Measurements from ENCODE around the gene RIPPLY3.

RIPPLY3 gene

GRCh38 chr21:36962098-36962780 lies 44.3 kb upstream of the RIPPLY3 start:
- peaks cover 15 to 25% of the 10 kb centered on the region in 2 experiments for H3K36me3 ChIP-seq (ENCODE audit: control insufficient read depth in 2 of 2, insufficient read depth in 1 of 2, low read length in 2 of 2)
- CTCF ChIA-PET = no interaction called here
- H3K27ac ChIP-seq (ENCODE audit: extremely low read depth, low read depth, low read length) = no peak overlapping the region
- POLR2A ChIA-PET = interaction anchor here (1.0 kb wide), 1 partner anchor 45 kb away, joined by 4 read pairs; no protein-coding TSS in a partner anchor
- H3K4me1 ChIP-seq (ENCODE audit: control insufficient read depth, insufficient read depth, low read length) = peaks cover 8% of the 10 kb centered on the region; the same call in 1 of the 2 replicates
- TF ChIP-seq YY2 (tag by site-specific recombination; IDR thresholded peaks at IDR 0.05) (no peak), ZNF157 (tag by site-specific recombination; IDR thresholded peaks at IDR 0.05) (no peak), ZBTB20 (tag by site-specific recombination; IDR thresholded peaks at IDR 0.05) (no peak), ZNF394 (tag by site-specific recombination; IDR thresholded peaks at IDR 0.05; ENCODE audit: borderline replicate concordance) (no peak), ZNF280C (tag by site-specific recombination; IDR thresholded peaks at IDR 0.05) (no peak), ZNF18 (tag by site-specific recombination; IDR thresholded peaks at IDR 0.05) (no peak), ZNF623 (tag by site-specific recombination; IDR thresholded peaks at IDR 0.05) (no peak), MEIS1 (CRISPR knock-in tag; IDR thresholded peaks at IDR 0.05; ENCODE audit: borderline replicate concordance) (no peak), ZNF274 (IDR thresholded peaks at IDR 0.05; ENCODE audit: low read length) (no peak), ZNF274 (tag by site-specific recombination; IDR thresholded peaks at IDR 0.05; ENCODE audit: borderline replicate concordance) (no peak), ZBTB1 (tag by site-specific recombination; IDR thresholded peaks at IDR 0.05) (no peak), ZNF221 (tag by site-specific recombination; IDR thresholded peaks at IDR 0.05; ENCODE audit: borderline replicate concordance) (no peak), ZFHX2 (tag by site-specific recombination; conservative IDR thresholded peaks at IDR 0.05) (peak; percentile 47), BCL11B (tag by site-specific recombination; IDR thresholded peaks at IDR 0.05; ENCODE audit: low read depth) (no peak), BCL6B (tag by site-specific recombination; IDR thresholded peaks at IDR 0.05) (no peak), EGR2 (tag by site-specific recombination; IDR thresholded peaks at IDR 0.05; ENCODE audit: low read depth) (peak; percentile 52; the same call in 1 of the 2 replicates), ZNF16 (tag by site-specific recombination; IDR thresholded peaks at IDR 0.05; ENCODE audit: low read depth) (no peak)
- H3K9me3 ChIP-seq (ENCODE audit: control insufficient read depth, insufficient read depth, low read depth, low read length) = no peaks in the 10 kb centered on the region
- no peak overlapping the region for H3K4me3 ChIP-seq (ENCODE audit: low read depth, low read length)

GRCh38 chr21:36964398-36964797 lies 42.1 kb upstream of the RIPPLY3 start:
- TF ChIP-seq ZNF626 (tag by site-specific recombination; IDR thresholded peaks at IDR 0.05) (no peak), ELK4 (IDR thresholded peaks at IDR 0.05; ENCODE audit: borderline replicate concordance, low read depth, low read length) (no peak), GLIS1 (tag by site-specific recombination; IDR thresholded peaks at IDR 0.05) (no peak), ZNF791 (tag by site-specific recombination; IDR thresholded peaks at IDR 0.05) (no peak), ZNF76 (tag by site-specific recombination; IDR thresholded peaks at IDR 0.05; ENCODE audit: borderline replicate concordance, low read depth) (no peak), ZNF274 (IDR thresholded peaks at IDR 0.05; ENCODE audit: low read length) (no peak), ZNF274 (tag by site-specific recombination; IDR thresholded peaks at IDR 0.05; ENCODE audit: borderline replicate concordance) (no peak)
- Histone ChIP-seq H3K4me3 (ENCODE audit: low read depth, low read length) (no peak overlapping the region), H3K9me3 (ENCODE audit: control insufficient read depth, insufficient read depth, low read depth, low read length) (no peaks in the 10 kb centered on the region), H3K27ac (ENCODE audit: extremely low read depth, low read depth, low read length) (no peak overlapping the region), H3K36me3 (ENCODE audit: control insufficient read depth in 2 of 2, insufficient read depth in 1 of 2, low read length in 2 of 2) (peaks cover 15 to 19% of the 10 kb centered on the region in 2 experiments), H3K4me1 (ENCODE audit: control insufficient read depth, insufficient read depth, low read length) (peaks cover 8% of the 10 kb centered on the region; the same call in 1 of the 2 replicates)
- POLR2A ChIA-PET = no interaction called here
- CTCF ChIA-PET = interaction anchor here (1.6 to 5.2 kb wide), 4 partner anchors 12 to 334 kb away, joined by 3 to 48 read pairs (median 8); no protein-coding TSS in a partner anchor

Measured in HEK293 (cell line).